ENCODE results near the gene BECN2. TPM values are rescaled to one million over a fixed set of nuclear protein-coding genes. Genes with fewer than 3 reads are reported as not detected.

The BECN2 gene
- total RNA-seq, 1 experiment from 2014 or later: not detected

- Histone ChIP-seq H3K9me3 (no peaks in the 10 kb centered on the region), H3K4me3 (ENCODE audit: low read depth, low read length) (no peak overlapping the region), H3K36me3 (ENCODE audit: control insufficient read depth, insufficient read depth, low read length) (no peaks in the 10 kb centered on the region), H3K4me1 (no peaks in the 10 kb centered on the region), H3K27me3 (replicated peaks; ENCODE audit: control insufficient read depth, insufficient read depth, low read length) (no peaks in the 10 kb centered on the region; the same call in 1 of the 2 replicates)
- no TSS peak for BruUV-seq (replicated peaks)
- H3K27ac Mint-ChIP-seq (ENCODE audit: unreplicated experiment): no peak overlapping the region
- peak; percentile 6 to 41 for DNase-seq
- H3K4me3 Mint-ChIP-seq (ENCODE audit: unreplicated experiment): no peak overlapping the region
- TF ChIP-seq CTCF (IDR thresholded peaks at IDR 0.05; ENCODE audit: insufficient read depth in 1 of 2, low read depth in 1 of 2, low read length in 1 of 2, severe bottlenecking in 1 of 2, unreplicated experiment in 1 of 2): no peak
- intact Hi-C loops (cut with micrococcal nuclease; ENCODE audit: unreplicated experiment): no loop called here
- H3K4me1 Mint-ChIP-seq (ENCODE audit: low read depth, unreplicated experiment): no peaks in the 10 kb centered on the region
- no peaks in the 10 kb centered on the region for H3K36me3 Mint-ChIP-seq (ENCODE audit: insufficient read depth, unreplicated experiment)
- POLR2A ChIA-PET: no interaction called here
- H3K27me3 Mint-ChIP-seq (ENCODE audit: insufficient read depth, unreplicated experiment): no peaks in the 10 kb centered on the region
- H3K9me3 Mint-ChIP-seq (ENCODE audit: unreplicated experiment): no peaks in the 10 kb centered on the region
- CTCF ChIA-PET: no interaction called here
Observed at GRCh38 chr1:241990040-241990439, 32.5 kb downstream of the BECN2 start.

GRCh38 chr1:241992734-241993133 is 35.2 kb downstream of the BECN2 start:
- no TSS peak for BruUV-seq (replicated peaks)
- no peaks in the 10 kb centered on the region for H3K27me3 Mint-ChIP-seq (ENCODE audit: insufficient read depth, unreplicated experiment)
- Histone ChIP-seq H3K9me3 (no peaks in the 10 kb centered on the region), H3K4me3 (ENCODE audit: low read depth, low read length) (no peak overlapping the region), H3K36me3 (ENCODE audit: control insufficient read depth, insufficient read depth, low read length) (no peaks in the 10 kb centered on the region), H3K4me1 (no peaks in the 10 kb centered on the region), H3K27me3 (replicated peaks; ENCODE audit: control insufficient read depth, insufficient read depth, low read length) (no peaks in the 10 kb centered on the region; the same call in 1 of the 2 replicates)
- no peak for DNase-seq
- H3K36me3 Mint-ChIP-seq (ENCODE audit: insufficient read depth, unreplicated experiment): no peaks in the 10 kb centered on the region
- ChIA-PET POLR2A (no interaction called here), CTCF (no interaction called here)
- H3K9me3 Mint-ChIP-seq (ENCODE audit: unreplicated experiment): no peaks in the 10 kb centered on the region
- intact Hi-C loops (cut with micrococcal nuclease; ENCODE audit: unreplicated experiment): no loop called here
- no peak overlapping the region for H3K27ac Mint-ChIP-seq (ENCODE audit: unreplicated experiment)
- H3K4me3 Mint-ChIP-seq (ENCODE audit: unreplicated experiment): no peak overlapping the region
- no peaks in the 10 kb centered on the region for H3K4me1 Mint-ChIP-seq (ENCODE audit: low read depth, unreplicated experiment)
- TF ChIP-seq CTCF (IDR thresholded peaks at IDR 0.05; ENCODE audit: insufficient read depth in 1 of 2, low read depth in 1 of 2, low read length in 1 of 2, severe bottlenecking in 1 of 2, unreplicated experiment in 1 of 2): no peak

GRCh38 chr1:241994171-241994570 is 36.6 kb downstream of the BECN2 start:
- intact Hi-C loops (cut with micrococcal nuclease; ENCODE audit: unreplicated experiment): no loop called here
- Histone ChIP-seq H3K9me3 (no peaks in the 10 kb centered on the region), H3K4me3 (ENCODE audit: low read depth, low read length) (no peak overlapping the region), H3K36me3 (ENCODE audit: control insufficient read depth, insufficient read depth, low read length) (no peaks in the 10 kb centered on the region), H3K27me3 (replicated peaks; ENCODE audit: control insufficient read depth, insufficient read depth, low read length) (no peaks in the 10 kb centered on the region; the same call in 1 of the 2 replicates), H3K4me1 (peaks cover 8% of the 10 kb centered on the region)
- no peak for DNase-seq
- H3K27ac Mint-ChIP-seq (ENCODE audit: unreplicated experiment): no peak overlapping the region
- BruUV-seq (replicated peaks): no TSS peak
- POLR2A ChIA-PET: no interaction called here
- no peaks in the 10 kb centered on the region for H3K36me3 Mint-ChIP-seq (ENCODE audit: insufficient read depth, unreplicated experiment)
- no peak for TF ChIP-seq CTCF (IDR thresholded peaks at IDR 0.05; ENCODE audit: insufficient read depth in 1 of 2, low read depth in 1 of 2, low read length in 1 of 2, severe bottlenecking in 1 of 2, unreplicated experiment in 1 of 2)
- no peaks in the 10 kb centered on the region for H3K27me3 Mint-ChIP-seq (ENCODE audit: insufficient read depth, unreplicated experiment)
- CTCF ChIA-PET: interaction anchor here (0.6 kb wide), 1 partner anchor 20 kb away, joined by 7 read pairs; no protein-coding TSS in a partner anchor
- no peaks in the 10 kb centered on the region for H3K4me1 Mint-ChIP-seq (ENCODE audit: low read depth, unreplicated experiment)
- no peaks in the 10 kb centered on the region for H3K9me3 Mint-ChIP-seq (ENCODE audit: unreplicated experiment)
- no peak overlapping the region for H3K4me3 Mint-ChIP-seq (ENCODE audit: unreplicated experiment)
